HepG2 (cell line): Measurements from ENCODE around the gene FAM32A. TPM values are rescaled to one million over a fixed set of nuclear protein-coding genes. Genes with fewer than 3 reads are reported as not detected.

Source experiments
- ATAC-seq: fragments of 200-7000 bp; cut with Tn5 transposase; 3 replicates; pipeline ENCODE4 v1.9.1; 2020; ENCODE audit warnings: mild to moderate bottlenecking, moderate library complexity
- BruUV-seq: library from RNA; stranded (reverse); fragments of 400-500 nt; replicated peaks from 2 replicates; lab custom pipeline; 2021; lab: Mats Ljungman, UMichigan
- CTCF ChIA-PET: fragments of 300-600 bp; formaldehyde crosslinking; extraction: SDS; loops from one replicate; lab custom pipeline; 2021; ENCODE audit warnings: low total read pairs, inconsistent platforms, low intra/inter-chr PET ratio; lab: Yijun Ruan, JAX
- POLR2A ChIA-PET: fragments of 350-600 bp; sonication (Branson Sonifier 250); formaldehyde crosslinking; loops from one replicate; lab custom pipeline; 2020; ENCODE audit warnings: antibody characterized with exemption, inconsistent platforms; lab: Yijun Ruan, JAX
- DNase-seq: peaks from one replicate; pipeline ENCODE4 v3.0.0-alpha.2; 2015; ENCODE audit warnings: low spot score
- FAIRE-seq: peaks from 3 replicates; lab custom pipeline; 2011; peaks lifted over from hg19 to GRCh38; lab: Jason Lieb, UNC
- H2AFZ ChIP-seq: one replicate; pipeline ENCODE4 v1.6.1; 2011; ENCODE audit warnings: low read length, inconsistent platforms
- H3K27ac ChIP-seq: fragments of 300-600 bp; 3 replicates; pipeline ENCODE4 v1.8.0; 2011; ENCODE audit warnings: mixed run types, mild to moderate bottlenecking, mixed read lengths, low read length, inconsistent platforms; ENCODE audit not compliant: insufficient read depth; ENCODE audit errors: extremely low read length
- H3K27me3 ChIP-seq, 2 experiments: fragments of 200-600 bp in 1 of 2; 2 replicates in 1 of 2; 3 replicates in 1 of 2; pipeline versions ENCODE4 v1.6.0 to v1.8.0; 2011; ENCODE audit warnings: low read length in 2 of 2, mild to moderate bottlenecking in 2 of 2, moderate library complexity in 2 of 2, inconsistent platforms in 1 of 2; ENCODE audit not compliant: insufficient read depth in 2 of 2, control insufficient read depth in 1 of 2
- H3K36me3 ChIP-seq, 2 experiments: fragments of 200-600 bp in 1 of 2; replicated peaks in 1 of 2; 2 replicates in 1 of 2; 3 replicates in 1 of 2; pipeline versions ENCODE4 v1.5.1 to v1.8.0; 2011; ENCODE audit warnings: low read length in 2 of 2, inconsistent platforms in 1 of 2; ENCODE audit not compliant: insufficient read depth in 2 of 2, control insufficient read depth in 1 of 2
- H3K4me1 ChIP-seq: 2 replicates; pipeline ENCODE4 v1.5.1; 2012; ENCODE audit warnings: low read length, inconsistent platforms; ENCODE audit not compliant: insufficient read depth
- H3K4me2 ChIP-seq: 2 replicates; pipeline ENCODE4 v1.6.0; 2011; ENCODE audit warnings: low read depth, low read length, inconsistent platforms
- H3K4me3 ChIP-seq, 3 experiments: fragments of 200-600 bp in 1 of 3; sonication (generic), shearing (Covaris generic) in 1 of 3; replicated peaks in 1 of 3; 2 replicates each; pipeline ENCODE4 v1.5.1; 2011 to 2016; ENCODE audit warnings: low read length in 3 of 3, inconsistent platforms in 2 of 3, low read depth in 2 of 3, mild to moderate bottlenecking in 2 of 3, control low read depth in 1 of 3, mixed read lengths in 1 of 3; ENCODE audit not compliant: insufficient read depth in 1 of 3
- H3K79me2 ChIP-seq: one replicate; pipeline ENCODE4 v1.6.1; 2011; ENCODE audit warnings: low read length, inconsistent platforms; ENCODE audit not compliant: insufficient read depth
- H3K9ac ChIP-seq: 2 replicates; pipeline ENCODE4 v1.6.0; 2011; ENCODE audit warnings: mild to moderate bottlenecking, low read depth, low read length, inconsistent platforms; ENCODE audit not compliant: insufficient read depth
- H3K9me3 ChIP-seq: 2 replicates; pipeline ENCODE4 v1.5.1; 2012; ENCODE audit warnings: mild to moderate bottlenecking, low read length
- H4K20me1 ChIP-seq: 2 replicates; pipeline ENCODE4 v1.6.0; 2011; ENCODE audit warnings: inconsistent platforms, mild to moderate bottlenecking, low read length, moderate library complexity; ENCODE audit not compliant: insufficient read depth
- ARNTL ChIP-seq: sonication (generic); formaldehyde crosslinking; IDR thresholded peaks from 2 replicates; pipeline ENCODE4 v1.4.0; 2020; ENCODE audit warnings: mild to moderate bottlenecking, missing genetic modification reagents
- CBX2 ChIP-seq, 2 experiments: fragments of 200-600 bp in 1 of 2; sonication (generic); formaldehyde crosslinking in 1 of 2; IDR thresholded peaks; 2 replicates each; pipeline versions ENCODE4 v1.7.0 to v1.8.1; 2018 to 2022; ENCODE audit warnings: low read depth in 2 of 2, low read length in 1 of 2, mild to moderate bottlenecking in 1 of 2, missing genetic modification reagents in 1 of 2
- CC2D1A ChIP-seq: sonication (generic); formaldehyde crosslinking; IDR thresholded peaks from 2 replicates; pipeline ENCODE4 v1.8.1; 2023; ENCODE audit warnings: mild to moderate bottlenecking, missing genetic modification reagents
- FOXO4 ChIP-seq: sonication (generic); formaldehyde crosslinking; conservative IDR thresholded peaks from 2 replicates; pipeline ENCODE4 v1.8.1; 2023; ENCODE audit warnings: missing genetic modification reagents
- ISL2 ChIP-seq: sonication (generic); formaldehyde crosslinking; IDR thresholded peaks from 2 replicates; pipeline ENCODE4 v1.5.0; 2020; ENCODE audit warnings: missing genetic modification reagents
- ONECUT2 ChIP-seq: sonication (generic); formaldehyde crosslinking; IDR thresholded peaks from 2 replicates; pipeline ENCODE4 v1.4.0; 2020; ENCODE audit warnings: missing genetic modification reagents
- SMARCC2 ChIP-seq: fragments of 450-650 bp; IDR thresholded peaks from 2 replicates; pipeline ENCODE4 v1.6.1; 2017; ENCODE audit warnings: antibody characterized with exemption, mild to moderate bottlenecking
- SMC3 ChIP-seq: IDR thresholded peaks from 2 replicates; pipeline ENCODE4 v1.6.1; 2011; ENCODE audit warnings: low read length, improper control_type of control experiment
- TBL1XR1 ChIP-seq: fragments of 150-350 bp; IDR thresholded peaks from 2 replicates; pipeline ENCODE4 v1.6.1; 2014; ENCODE audit warnings: borderline replicate concordance, low read length; ENCODE audit not compliant: partially characterized antibody
- TBX3 ChIP-seq: fragments of 450-650 bp; IDR thresholded peaks from 2 replicates; pipeline ENCODE4 v1.6.1; 2017; ENCODE audit warnings: antibody characterized with exemption, mild to moderate bottlenecking, inconsistent platforms, borderline replicate concordance
- ZBTB1 ChIP-seq: sonication (generic); formaldehyde crosslinking; IDR thresholded peaks from 2 replicates; pipeline ENCODE4 v1.4.0; 2020; ENCODE audit warnings: missing genetic modification reagents, borderline replicate concordance
- ZIK1 ChIP-seq: sonication (generic); formaldehyde crosslinking; IDR thresholded peaks from 2 replicates; pipeline ENCODE4 v1.5.0; 2020; ENCODE audit warnings: mild to moderate bottlenecking, low read depth, missing genetic modification reagents, borderline replicate concordance
- ZNF781 ChIP-seq: sonication (generic); formaldehyde crosslinking; IDR thresholded peaks from 2 replicates; pipeline ENCODE4 v1.5.1; 2020; ENCODE audit warnings: borderline replicate concordance, mild to moderate bottlenecking, missing genetic modification reagents; ENCODE audit errors: not compliant biosample characterization
- WGBS: methylation state at CpG from one replicate; pipeline ENCODE4 v1.1.6; 2017; ENCODE audit warnings: low lambda C conversion rate; 5-methylcytosine and 5-hydroxymethylcytosine counted together
- in situ Hi-C: cut with HindIII; loops from 2 replicates; pipeline ENCODE4 v1.10.0; 2017; ENCODE audit warnings: low pct_unique_long_range_greater_than_20kb; ENCODE audit not compliant: extremely low pct_ligation_motif_present
- intact Hi-C: fragments of 100-400 bp; cut with micrococcal nuclease; formaldehyde crosslinking; loops from one replicate; pipeline ENCODE4 v1.10.0; 2022; ENCODE audit not compliant: unreplicated experiment
- polyA plus RNA-seq, 8 experiments: library from polyadenylated mRNA; depleted of rRNA in 3 of 8; stranded (reverse) in 7 of 8; unstranded in 1 of 8; fragments of >200 nt; fragmentation: Illumina TruSeq in 4 of 8; extraction: Trizol in 4 of 8; gene quantifications; 2 replicates each; pipeline versions ENCODE4 v1.2.1 to v1.2.3, GENCODE V29; 2011 to 2016; ENCODE audit warnings: low read depth in 4 of 8, missing spikeins in 1 of 8, mixed read lengths in 1 of 8; ENCODE audit not compliant: insufficient read depth in 1 of 8
- total RNA-seq, 5 experiments: library from RNA; depleted of rRNA; stranded (reverse); fragments of >200 nt; fragmentation: Illumina TruSeq; extraction: Trizol; gene quantifications; 2 replicates each; pipeline ENCODE4 v1.2.3, GENCODE V29; 2016; ENCODE audit warnings: low read depth in 1 of 5

The FAM32A gene
- total and polyA plus RNA-seq, 2 of the 13 experiments (the other 11 are each of a cell fraction or from before 2014, with no cell fraction given), result 85.8 to 86.2 TPM

DNA sequence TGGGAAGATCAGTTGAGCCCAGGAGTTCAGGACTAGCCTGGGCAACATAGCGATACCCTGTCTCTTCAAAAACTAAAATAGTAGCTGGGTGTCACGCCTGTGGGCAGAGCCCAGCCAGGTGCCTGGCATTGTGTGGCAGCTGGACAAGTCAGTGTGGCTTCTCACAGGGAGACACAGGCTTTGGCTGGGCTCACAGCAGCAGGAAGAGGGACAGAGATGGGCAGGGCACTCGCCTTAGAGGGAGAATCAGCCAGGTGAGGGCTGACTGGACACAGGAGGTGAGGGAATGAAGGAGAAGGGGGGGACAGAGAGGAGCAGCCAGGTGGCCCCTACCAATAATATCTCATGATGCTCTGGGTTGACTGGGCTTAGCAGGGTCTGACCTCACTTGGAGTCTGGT lies 3.3 kb downstream of the FAM32A start:
- ATAC-seq (no peak), FAIRE-seq (no peak)
- Histone ChIP-seq H3K9ac (no peak overlapping the region), H3K36me3 (peaks cover 20 to 34% of the 10 kb centered on the region in 2 experiments), H3K79me2 (peaks cover 18% of the 10 kb centered on the region), H3K4me2 (no peak overlapping the region), H3K4me1 (peaks cover 26% of the 10 kb centered on the region), H3K9me3 (no peaks in the 10 kb centered on the region), H3K27ac (no peak overlapping the region), H3K4me3 (no peak overlapping the region), H3K27me3 (no peaks in the 10 kb centered on the region; a peak in 1 of 5 replicates), H2AFZ (no peak overlapping the region), H4K20me1 (no peaks in the 10 kb centered on the region)
- POLR2A ChIA-PET, result interaction anchor here (0.9 kb wide), 1 partner anchor 9 kb away, joined by 3 read pairs; the partner anchor contains the start of gene AP1M1
- CTCF ChIA-PET, result no interaction called here
- no TSS peak for BruUV-seq
- in situ Hi-C loops (no loop called here), intact Hi-C loops (loop anchor here (10.0 kb wide), 1 partner anchor 554 kb away; no protein-coding TSS in a partner anchor)
- 100% methylated on average over 1 of the region's 3 CpGs for WGBS
- TF ChIP-seq FOXO4 (CRISPR knock-in tag) (no peak), TBX3 (no peak), ISL2 (no peak), CBX2 (IDR thresholded peaks at IDR 0.05; ENCODE audit: low read depth, low read length) (no peak), CBX2 (CRISPR knock-in tag; IDR thresholded peaks at IDR 0.05; ENCODE audit: low read depth) (no peak), ZNF781 (CRISPR knock-in tag) (no peak), TBL1XR1 (no peak), ARNTL (CRISPR knock-in tag) (no peak), ZIK1 (CRISPR knock-in tag) (no peak), ZBTB1 (CRISPR knock-in tag) (no peak), CC2D1A (CRISPR knock-in tag) (no peak), SMARCC2 (no peak), SMC3 (no peak), ONECUT2 (no peak)
- TF ChIP-seq, all 625 proteins: peak for 0
- no peak for DNase-seq
